Measurements from ENCODE around the gene ADAMTSL3.

The ADAMTSL3 gene

DNA sequence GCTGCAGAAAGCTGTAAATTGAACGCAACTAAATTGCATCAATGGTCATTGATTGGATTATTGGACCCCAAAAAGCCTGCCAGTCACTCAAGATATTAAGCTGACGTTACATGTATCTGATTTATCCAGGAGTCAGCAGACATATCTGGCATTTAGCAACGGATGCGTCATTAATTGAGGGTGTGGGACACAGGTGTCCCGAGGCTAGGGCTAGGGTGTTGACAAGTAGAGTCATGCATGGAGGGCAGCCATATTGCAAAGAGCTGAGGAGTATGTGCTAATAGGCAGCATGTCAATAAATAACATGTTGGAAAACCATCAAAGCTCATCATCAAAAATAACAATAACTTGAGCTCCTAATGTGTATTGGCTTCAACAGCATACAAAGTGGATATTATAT lies 347.1 kb downstream of the ADAMTSL3 start:
- no peak for TF ChIP-seq TAF1 (IDR thresholded peaks at IDR 0.05; ENCODE audit: borderline replicate concordance, insufficient read depth, low read length)
- no peak for TF ChIP-seq FOXP2 (optimal IDR thresholded peaks at IDR 0.05; ENCODE audit: borderline replicate concordance, extremely low read depth, extremely low read length, insufficient read depth)
- TF ChIP-seq SIN3A (IDR thresholded peaks at IDR 0.05; ENCODE audit: borderline replicate concordance, insufficient read depth, low read length): no peak
- TF ChIP-seq, protein P1, sequence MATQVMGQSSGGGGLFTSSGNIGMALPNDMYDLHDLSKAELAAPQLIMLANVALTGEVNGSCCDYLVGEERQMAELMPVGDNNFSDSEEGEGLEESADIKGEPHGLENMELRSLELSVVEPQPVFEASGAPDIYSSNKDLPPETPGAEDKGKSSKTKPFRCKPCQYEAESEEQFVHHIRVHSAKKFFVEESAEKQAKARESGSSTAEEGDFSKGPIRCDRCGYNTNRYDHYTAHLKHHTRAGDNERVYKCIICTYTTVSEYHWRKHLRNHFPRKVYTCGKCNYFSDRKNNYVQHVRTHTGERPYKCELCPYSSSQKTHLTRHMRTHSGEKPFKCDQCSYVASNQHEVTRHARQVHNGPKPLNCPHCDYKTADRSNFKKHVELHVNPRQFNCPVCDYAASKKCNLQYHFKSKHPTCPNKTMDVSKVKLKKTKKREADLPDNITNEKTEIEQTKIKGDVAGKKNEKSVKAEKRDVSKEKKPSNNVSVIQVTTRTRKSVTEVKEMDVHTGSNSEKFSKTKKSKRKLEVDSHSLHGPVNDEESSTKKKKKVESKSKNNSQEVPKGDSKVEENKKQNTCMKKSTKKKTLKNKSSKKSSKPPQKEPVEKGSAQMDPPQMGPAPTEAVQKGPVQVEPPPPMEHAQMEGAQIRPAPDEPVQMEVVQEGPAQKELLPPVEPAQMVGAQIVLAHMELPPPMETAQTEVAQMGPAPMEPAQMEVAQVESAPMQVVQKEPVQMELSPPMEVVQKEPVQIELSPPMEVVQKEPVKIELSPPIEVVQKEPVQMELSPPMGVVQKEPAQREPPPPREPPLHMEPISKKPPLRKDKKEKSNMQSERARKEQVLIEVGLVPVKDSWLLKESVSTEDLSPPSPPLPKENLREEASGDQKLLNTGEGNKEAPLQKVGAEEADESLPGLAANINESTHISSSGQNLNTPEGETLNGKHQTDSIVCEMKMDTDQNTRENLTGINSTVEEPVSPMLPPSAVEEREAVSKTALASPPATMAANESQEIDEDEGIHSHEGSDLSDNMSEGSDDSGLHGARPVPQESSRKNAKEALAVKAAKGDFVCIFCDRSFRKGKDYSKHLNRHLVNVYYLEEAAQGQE (IDR thresholded peaks at IDR 0.05; ENCODE audit: insufficient read depth in 1 of 2, low read depth in 2 of 2, low read length in 2 of 2): no peak
- TF ChIP-seq POLR2AphosphoS5 (IDR thresholded peaks at IDR 0.05; ENCODE audit: low read depth, low read length): no peak

DNA sequence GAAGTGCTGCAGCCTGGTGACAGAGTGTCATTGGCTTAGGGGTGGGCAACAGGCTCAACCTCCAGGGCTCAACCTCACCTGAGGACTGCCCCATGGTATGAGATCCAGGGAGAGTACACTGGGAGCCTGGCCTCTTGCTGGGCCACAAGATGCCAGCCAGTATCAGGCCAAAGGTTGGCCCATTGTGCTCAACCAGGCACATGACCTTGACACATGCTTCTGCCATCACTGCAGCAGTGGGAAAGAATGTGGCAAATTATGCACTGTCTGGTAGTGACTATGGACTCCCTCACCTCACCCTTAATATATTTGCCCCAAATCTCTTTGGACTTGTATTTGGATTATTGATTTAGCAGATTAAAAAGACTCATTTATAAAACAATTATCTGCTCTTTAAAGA lies 347.7 kb downstream of the ADAMTSL3 start:
- no peak for TF ChIP-seq SIN3A (IDR thresholded peaks at IDR 0.05; ENCODE audit: borderline replicate concordance, insufficient read depth, low read length)
- no peak for TF ChIP-seq FOXP2 (optimal IDR thresholded peaks at IDR 0.05; ENCODE audit: borderline replicate concordance, extremely low read depth, extremely low read length, insufficient read depth)
- TF ChIP-seq TAF1 (IDR thresholded peaks at IDR 0.05; ENCODE audit: borderline replicate concordance, insufficient read depth, low read length): no peak

DNA sequence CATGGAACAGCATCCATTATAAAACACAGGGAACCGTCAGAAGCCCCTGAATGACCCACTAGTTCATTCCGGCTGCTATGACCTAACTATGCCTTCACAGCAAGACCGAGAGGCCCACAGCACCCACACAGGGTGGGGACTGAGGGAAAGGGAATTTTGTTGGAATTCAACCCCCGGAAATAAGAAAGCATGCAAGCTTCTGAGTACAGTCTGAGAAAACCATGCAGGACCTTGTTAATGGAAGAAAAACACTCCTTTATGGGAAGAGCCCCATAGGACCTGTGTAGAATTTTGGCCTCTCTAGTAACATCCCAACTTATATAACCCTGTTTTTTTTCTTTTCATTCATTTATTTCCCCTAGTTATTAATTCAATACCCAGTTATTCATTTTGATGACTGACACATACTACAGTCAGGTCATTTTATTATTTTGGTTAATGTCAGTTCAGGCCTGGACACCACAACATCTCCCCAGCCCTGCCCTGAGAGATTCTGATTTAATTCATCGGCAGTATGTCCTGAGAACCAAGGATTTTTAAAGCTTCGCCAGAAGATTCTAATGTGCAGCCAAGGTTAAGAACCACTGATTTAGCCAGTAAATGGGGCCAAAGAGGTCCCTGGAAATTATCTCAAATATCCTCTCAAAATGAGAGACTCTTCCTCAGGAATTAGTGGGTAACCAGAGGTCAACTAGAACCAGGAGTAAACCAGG lies 350.0 kb downstream of the ADAMTSL3 start:
- TF ChIP-seq, protein P1 (IDR thresholded peaks at IDR 0.05; ENCODE audit: insufficient read depth in 1 of 2, low read depth in 2 of 2, low read length in 2 of 2): no peak
- no peak for TF ChIP-seq FOXP2 (optimal IDR thresholded peaks at IDR 0.05; ENCODE audit: borderline replicate concordance, extremely low read depth, extremely low read length, insufficient read depth)
- TF ChIP-seq TAF1 (IDR thresholded peaks at IDR 0.05; ENCODE audit: borderline replicate concordance, insufficient read depth, low read length): no peak
- no peak for TF ChIP-seq POLR2AphosphoS5 (IDR thresholded peaks at IDR 0.05; ENCODE audit: low read depth, low read length)
- TF ChIP-seq SIN3A (IDR thresholded peaks at IDR 0.05; ENCODE audit: borderline replicate concordance, insufficient read depth, low read length): no peak

DNA sequence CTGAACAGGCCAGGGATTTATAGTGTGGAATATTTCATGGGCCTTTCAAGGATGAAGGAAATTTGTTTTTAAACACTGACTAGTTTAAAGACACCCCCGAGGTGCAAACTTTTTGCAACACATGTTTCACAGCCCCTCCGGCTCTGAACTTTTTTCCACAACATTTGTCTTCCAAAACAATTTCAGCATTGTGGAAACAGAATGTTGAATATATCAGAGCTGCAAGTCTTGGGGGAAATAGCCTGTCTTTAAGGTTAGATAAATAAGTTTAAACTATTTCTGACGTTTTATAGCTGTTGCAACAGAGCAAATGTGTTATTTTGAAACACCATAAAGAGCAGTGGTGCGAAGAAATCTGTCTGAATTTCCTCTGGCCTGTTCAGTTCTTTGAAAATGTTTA lies 352.5 kb downstream of the ADAMTSL3 start:
- TF ChIP-seq FOXP2 (optimal IDR thresholded peaks at IDR 0.05; ENCODE audit: borderline replicate concordance, extremely low read depth, extremely low read length, insufficient read depth) (no peak), TAF1 (IDR thresholded peaks at IDR 0.05; ENCODE audit: borderline replicate concordance, insufficient read depth, low read length) (no peak), POLR2AphosphoS5 (IDR thresholded peaks at IDR 0.05; ENCODE audit: low read depth, low read length) (no peak), SIN3A (IDR thresholded peaks at IDR 0.05; ENCODE audit: borderline replicate concordance, insufficient read depth, low read length) (no peak)
- TF ChIP-seq, protein P1 (IDR thresholded peaks at IDR 0.05; ENCODE audit: insufficient read depth in 1 of 2, low read depth in 2 of 2, low read length in 2 of 2): no peak

DNA sequence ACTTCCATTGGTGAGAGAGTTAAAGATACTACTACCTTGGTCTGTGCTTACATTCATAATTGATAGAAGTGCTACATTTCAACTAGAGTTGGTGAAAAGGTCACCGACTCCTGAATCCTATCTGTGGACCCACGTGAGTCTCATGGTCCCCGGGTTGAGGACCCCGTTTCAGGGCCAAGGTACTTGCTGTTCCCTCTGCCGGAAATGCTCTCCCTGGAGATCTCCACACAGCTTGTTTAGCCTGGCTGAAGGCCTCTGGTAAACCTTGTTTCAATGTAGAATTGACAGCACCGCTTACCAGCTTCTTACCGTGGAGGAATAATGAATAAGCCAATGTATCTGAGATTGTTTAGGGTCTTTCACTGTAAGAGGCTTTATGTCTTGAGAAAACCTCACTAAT lies 355.7 kb downstream of the ADAMTSL3 start:
- no peak for TF ChIP-seq POLR2AphosphoS5 (IDR thresholded peaks at IDR 0.05; ENCODE audit: low read depth, low read length)
- no peak for TF ChIP-seq TAF1 (IDR thresholded peaks at IDR 0.05; ENCODE audit: borderline replicate concordance, insufficient read depth, low read length)
- no peak for TF ChIP-seq SIN3A (IDR thresholded peaks at IDR 0.05; ENCODE audit: borderline replicate concordance, insufficient read depth, low read length)
- no peak for TF ChIP-seq FOXP2 (optimal IDR thresholded peaks at IDR 0.05; ENCODE audit: borderline replicate concordance, extremely low read depth, extremely low read length, insufficient read depth)

DNA sequence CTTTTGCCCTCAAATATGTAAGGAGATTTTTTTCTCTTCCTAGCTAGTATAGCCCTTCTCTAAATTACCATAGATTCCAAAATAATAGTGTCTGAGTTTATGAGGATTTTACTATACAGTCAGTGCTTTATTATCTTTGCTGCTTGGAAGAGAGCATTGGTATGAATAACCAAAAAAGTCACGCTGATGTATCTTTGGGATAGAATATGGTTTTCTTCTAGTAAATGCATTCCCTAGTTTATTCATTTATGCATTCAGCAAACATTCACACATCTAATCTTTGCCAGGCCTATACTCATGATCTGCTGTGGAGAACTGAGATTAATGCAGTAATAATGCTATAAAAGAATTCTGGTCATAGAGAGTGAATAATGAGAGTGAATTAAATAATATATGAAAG lies 356.3 kb downstream of the ADAMTSL3 start:
- TF ChIP-seq FOXP2 (optimal IDR thresholded peaks at IDR 0.05; ENCODE audit: borderline replicate concordance, extremely low read depth, extremely low read length, insufficient read depth) (no peak), TAF1 (IDR thresholded peaks at IDR 0.05; ENCODE audit: borderline replicate concordance, insufficient read depth, low read length) (no peak), POLR2AphosphoS5 (IDR thresholded peaks at IDR 0.05; ENCODE audit: low read depth, low read length) (no peak), SIN3A (IDR thresholded peaks at IDR 0.05; ENCODE audit: borderline replicate concordance, insufficient read depth, low read length) (no peak)
- TF ChIP-seq, protein P1 (IDR thresholded peaks at IDR 0.05; ENCODE audit: insufficient read depth in 1 of 2, low read depth in 2 of 2, low read length in 2 of 2): no peak

Measured in PFSK-1 (cell line).